Bronchial epithelial cell (primary cell): ENCODE measurements around the gene CEP128. TPM values are rescaled to one million over a fixed set of nuclear protein-coding genes. Genes with fewer than 3 reads are reported as not detected.

Experiments used
- DNase-seq: peaks from one replicate; pipeline ENCODE4 v3.0.0-alpha.2; 2010; ENCODE audit warnings: low read depth
- FAIRE-seq: peaks from 2 replicates; lab custom pipeline; 2011; peaks lifted over from hg19 to GRCh38; lab: Jason Lieb, UNC
- H3K27me3 ChIP-seq: 2 replicates; pipeline ENCODE4 v1.5.1; 2011; ENCODE audit warnings: low read length; ENCODE audit not compliant: control insufficient read depth, insufficient read depth
- H3K36me3 ChIP-seq: 2 replicates; pipeline ENCODE4 v1.5.1; 2011; ENCODE audit warnings: low read length; ENCODE audit not compliant: control insufficient read depth, insufficient read depth
- H3K4me3 ChIP-seq: 2 replicates; pipeline ENCODE4 v1.5.1; 2011; ENCODE audit warnings: mild to moderate bottlenecking, low read depth, low read length, control low read depth
- CTCF ChIP-seq: IDR thresholded peaks from 2 replicates; pipeline ENCODE4 v1.5.1; 2011; ENCODE audit warnings: mild to moderate bottlenecking, moderate library complexity, low read length, control low read depth, inconsistent platforms; ENCODE audit not compliant: insufficient read depth, severe bottlenecking
- total RNA-seq: library from RNA; depleted of rRNA; stranded (reverse); fragments of >200 nt; gene quantifications from 2 replicates; pipeline ENCODE4 v1.2.1, GENCODE V29; 2014

CEP128 gene
- total RNA-seq, 1 donor from 2014 or later, result 6.6 TPM

GRCh38 chr14:80780500-80780899 lies 161.0 kb downstream of the CEP128 start:
- H3K36me3 ChIP-seq, result no peaks in the 10 kb centered on the region
- FAIRE-seq, result no peak
- H3K4me3 ChIP-seq, result no peak overlapping the region
- no peak for DNase-seq
- no peaks in the 10 kb centered on the region for H3K27me3 ChIP-seq
- TF ChIP-seq CTCF, result no peak

- Histone ChIP-seq H3K4me3 (no peak overlapping the region), H3K27me3 (no peaks in the 10 kb centered on the region), H3K36me3 (no peaks in the 10 kb centered on the region)
- DNase-seq, result no peak
- FAIRE-seq, result no peak
- no peak for TF ChIP-seq CTCF
Measured at GRCh38 chr14:80776657-80777056, 164.9 kb downstream of the CEP128 start.

GRCh38 chr14:80776186-80776585 lies 165.4 kb downstream of the CEP128 start:
- FAIRE-seq (no peak), DNase-seq (no peak)
- no peaks in the 10 kb centered on the region for H3K36me3 ChIP-seq
- no peaks in the 10 kb centered on the region for H3K27me3 ChIP-seq
- TF ChIP-seq CTCF, result no peak
- H3K4me3 ChIP-seq, result no peak overlapping the region

- FAIRE-seq (no peak), DNase-seq (no peak)
- Histone ChIP-seq H3K36me3 (no peaks in the 10 kb centered on the region), H3K27me3 (no peaks in the 10 kb centered on the region), H3K4me3 (no peak overlapping the region)
- no peak for TF ChIP-seq CTCF
Measured at GRCh38 chr14:80772504-80772903, 169.0 kb downstream of the CEP128 start.

GRCh38 chr14:80771201-80771600 lies 170.3 kb downstream of the CEP128 start:
- FAIRE-seq (no peak), DNase-seq (no peak)
- no peaks in the 10 kb centered on the region for H3K27me3 ChIP-seq
- no peak overlapping the region for H3K4me3 ChIP-seq
- H3K36me3 ChIP-seq, result no peaks in the 10 kb centered on the region
- TF ChIP-seq CTCF, result no peak
